K562 (cell line): ENCODE data around the gene IL13. TPM values are rescaled to one million over a fixed set of nuclear protein-coding genes. Genes with fewer than 3 reads are reported as not detected.

Source experiments
- CBX3 ChIP-seq, 2 experiments: IDR thresholded peaks; 1 replicate in 1 of 2; 2 replicates in 1 of 2; pipeline ENCODE4 v1.6.1; 2012; ENCODE audit warnings: inconsistent platforms in 2 of 2, low read length in 2 of 2, borderline replicate concordance in 1 of 2, control low read depth in 1 of 2
- E2F1 ChIP-seq: sonication (generic); formaldehyde crosslinking; IDR thresholded peaks from 2 replicates; pipeline ENCODE4 v1.8.1; 2023; ENCODE audit warnings: mild to moderate bottlenecking, missing genetic modification reagents, moderate library complexity
- E2F8 ChIP-seq: fragments of 450-650 bp; IDR thresholded peaks from 2 replicates; pipeline ENCODE4 v1.7.1; 2018; ENCODE audit warnings: mild to moderate bottlenecking, low read depth; ENCODE audit not compliant: partially characterized antibody
- GATAD2A ChIP-seq: fragments of 450-650 bp; IDR thresholded peaks from 2 replicates; pipeline ENCODE4 v1.6.1; 2017
- HBP1 ChIP-seq: fragments of 450-650 bp; formaldehyde crosslinking; IDR thresholded peaks from 2 replicates; pipeline ENCODE4 v1.4.0; 2022; ENCODE audit warnings: missing genetic modification characterization
- HES1 ChIP-seq: fragments of 450-650 bp; IDR thresholded peaks from 2 replicates; pipeline ENCODE4 v1.6.1; 2016; ENCODE audit warnings: low read depth, mild to moderate bottlenecking, moderate library complexity
- HNRNPL ChIP-seq: fragments of 200-400 bp; formaldehyde crosslinking; IDR thresholded peaks from 2 replicates; pipeline ENCODE4 v1.6.1; 2017; ENCODE audit warnings: low read depth, mild to moderate bottlenecking, low read length
- IRF9 ChIP-seq: fragments of 450-650 bp; IDR thresholded peaks from 2 replicates; pipeline ENCODE4 v1.6.1; 2016; ENCODE audit warnings: missing biosample characterization, missing genetic modification characterization
- JUND ChIP-seq, 2 experiments: IDR thresholded peaks; 2 replicates in 1 of 2; 3 replicates in 1 of 2; pipeline ENCODE4 v1.6.1; 2011; ENCODE audit warnings: borderline replicate concordance in 2 of 2, low read depth in 2 of 2, low read length in 2 of 2, improper control_type of control experiment in 1 of 2, missing biosample characterization in 1 of 2, missing genetic modification characterization in 1 of 2, missing genetic modification reagents in 1 of 2
- KAT2B ChIP-seq: IDR thresholded peaks from one replicate; pipeline ENCODE4 v1.6.1; 2012; ENCODE audit warnings: low read depth, mild to moderate bottlenecking, control low read depth, inconsistent platforms, low read length, moderate library complexity
- KLF16 ChIP-seq: IDR thresholded peaks from 2 replicates; pipeline ENCODE4 v1.6.1; 2016; ENCODE audit warnings: antibody characterized with exemption
- NR1H2 ChIP-seq: sonication (generic); formaldehyde crosslinking; IDR thresholded peaks from 2 replicates; pipeline ENCODE4 v1.4.0; 2020; ENCODE audit warnings: mild to moderate bottlenecking, missing genetic modification reagents
- SNIP1 ChIP-seq: fragments of 450-650 bp; IDR thresholded peaks from 2 replicates; pipeline ENCODE4 v1.7.1; 2017; ENCODE audit warnings: low read depth, mild to moderate bottlenecking
- TCF15 ChIP-seq: fragments of 250-450 bp; sonication (Bioruptor Pico); IDR thresholded peaks from 2 replicates; pipeline ENCODE4 v1.8.0; 2022; ENCODE audit warnings: moderate library complexity, mild to moderate bottlenecking, inconsistent platforms
- ZNF699 ChIP-seq: fragments of 250-450 bp; sonication (Bioruptor Pico); IDR thresholded peaks from 2 replicates; pipeline ENCODE4 v1.8.0; 2021; ENCODE audit warnings: mild to moderate bottlenecking, moderate library complexity; ENCODE audit not compliant: insufficient replicate concordance
- polyA plus RNA-seq, 8 experiments: library from polyadenylated mRNA; depleted of rRNA in 4 of 8; stranded (reverse) in 5 of 8; unstranded in 3 of 8; fragments of >200 nt; fragmentation: Nextera tagmentation in 2 of 8; fragmentation: Illumina TruSeq in 1 of 8; extraction: Ambion mirVana in 2 of 8; extraction: Trizol in 1 of 8; gene quantifications; 2 replicates each; pipeline versions ENCODE4 v1.2.1 to v1.2.3, GENCODE V29; 2011 to 2014; ENCODE audit warnings: inconsistent platforms in 1 of 8, missing spikeins in 1 of 8
- total RNA-seq, 7 experiments: library from RNA; depleted of rRNA in 6 of 7; stranded (reverse); fragments of >200 nt in 6 of 7; fragmentation: Illumina TruSeq in 2 of 7; extraction: Trizol in 2 of 7; gene quantifications; 2 replicates each; pipeline versions ENCODE4 v1.2.1 to v1.2.3, GENCODE V29; 2011 to 2021; ENCODE audit warnings: low replicate concordance in 1 of 7

Gene IL13
- total and polyA plus RNA-seq, 9 of the 15 experiments (the other 6 are each of a cell fraction or from before 2014, with no cell fraction given) = not detected

GRCh38 chr5:132663771-132664695, 6.1 kb downstream of the IL13 start (continued):
- TF ChIP-seq JUND (IDR thresholded peaks at IDR 0.05; ENCODE audit: borderline replicate concordance, low read depth, low read length) = 0 out of 2 replicates have a peak, but pooled peaks have one; percentile 8
- TF ChIP-seq JUND (tag; IDR thresholded peaks at IDR 0.05; ENCODE audit: borderline replicate concordance, low read depth, low read length) = no peak; the same call in 2 of the 3 replicates
- 0 out of 2 replicates have a peak, but pooled peaks have one; percentile 41 for TF ChIP-seq E2F1 (CRISPR knock-in tag)
- TF ChIP-seq KAT2B = no peak
- no peak for TF ChIP-seq KLF16
- TF ChIP-seq NR1H2 (CRISPR knock-in tag) = no peak
- no peak for TF ChIP-seq HES1
- TF ChIP-seq SNIP1 = no peak
- no peak for TF ChIP-seq HNRNPL
- TF ChIP-seq IRF9 (tag) = no peak; the same call in 1 of the 2 replicates
- TF ChIP-seq TCF15 (CRISPR knock-in tag) = peak; percentile 64; the same call in 1 of the 2 replicates
- 0 out of 2 replicates have a peak, but pooled peaks have one; percentile 41 for TF ChIP-seq HBP1 (CRISPR knock-in tag)
- TF ChIP-seq E2F8 = no peak
- TF ChIP-seq GATAD2A = no peak
- TF ChIP-seq CBX3 (IDR thresholded peaks at IDR 0.05; ENCODE audit: borderline replicate concordance in 1 of 2, low read length in 2 of 2) = no peak; a peak in 1 of 3 replicates
- TF ChIP-seq ZNF699 = no peak
